Suprapubic skin (tissue), 4 donors: ENCODE data around the gene SVEP1.

ENCODE experiments used
- CTCF ChIP-seq, 2 donors: fragments of 200-600 bp in 1 of 2; fragments of 450-650 bp in 1 of 2; sonication (generic) in 1 of 2; IDR thresholded peaks; one replicate each; pipeline ENCODE4 v1.5.1; 2016 to 2019; ENCODE audit warnings: antibody characterized with exemption in 2 of 2, mild to moderate bottlenecking in 1 of 2, moderate library complexity in 1 of 2
- POLR2A ChIP-seq, 2 donors: fragments of 450-650 bp; IDR thresholded peaks; one replicate each; pipeline ENCODE4 v1.6.1; 2017; ENCODE audit warnings: antibody characterized with exemption in 2 of 2, mild to moderate bottlenecking in 2 of 2, moderate library complexity in 2 of 2
- POLR2AphosphoS5 ChIP-seq, 3 donors: sonication (generic); formaldehyde crosslinking; IDR thresholded peaks; one replicate each; pipeline ENCODE4 v1.6.1; 2017; ENCODE audit warnings: antibody characterized with exemption in 3 of 3

DNA sequence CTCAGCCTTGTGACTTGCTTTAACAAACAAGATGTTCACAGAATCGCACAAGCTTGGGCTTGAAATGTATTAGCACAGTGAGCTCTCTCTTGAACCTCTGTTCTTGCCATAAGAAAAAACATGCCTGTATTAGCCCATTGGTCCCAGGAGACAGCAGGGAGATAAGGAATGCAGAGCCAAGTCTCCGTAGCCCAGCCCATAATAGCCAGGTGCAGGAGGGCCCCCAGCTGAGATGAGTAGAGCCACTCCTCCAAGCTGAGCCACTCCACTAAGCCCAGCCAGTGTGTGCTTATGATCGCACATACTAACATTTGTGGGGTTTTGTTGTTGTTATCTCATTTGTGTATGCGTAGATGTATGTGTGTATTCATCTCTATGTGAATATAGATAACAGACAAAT is 21.6 kb upstream of the SVEP1 start:
- TF ChIP-seq CTCF (IDR thresholded peaks at IDR 0.05) (no peak), POLR2AphosphoS5 (IDR thresholded peaks at IDR 0.05) (no peak), POLR2A (IDR thresholded peaks at IDR 0.05) (no peak)
